Stimulated activated CD4-positive, alpha-beta T cell treated with anti-CD3 and anti-CD28 coated beads, Interleukin-4, amount 100 ng/mL, for 4 hours (primary cell): Measurements from ENCODE around the gene MUS81.
A peak's percentile ranks its signal among the peaks of the same experiment; 100 is the strongest.

ENCODE experiments used
- DNase-seq, 2 experiments: peaks; one replicate each; pipeline ENCODE4 v3.0.0-alpha.2; 2020

MUS81 gene

DNA sequence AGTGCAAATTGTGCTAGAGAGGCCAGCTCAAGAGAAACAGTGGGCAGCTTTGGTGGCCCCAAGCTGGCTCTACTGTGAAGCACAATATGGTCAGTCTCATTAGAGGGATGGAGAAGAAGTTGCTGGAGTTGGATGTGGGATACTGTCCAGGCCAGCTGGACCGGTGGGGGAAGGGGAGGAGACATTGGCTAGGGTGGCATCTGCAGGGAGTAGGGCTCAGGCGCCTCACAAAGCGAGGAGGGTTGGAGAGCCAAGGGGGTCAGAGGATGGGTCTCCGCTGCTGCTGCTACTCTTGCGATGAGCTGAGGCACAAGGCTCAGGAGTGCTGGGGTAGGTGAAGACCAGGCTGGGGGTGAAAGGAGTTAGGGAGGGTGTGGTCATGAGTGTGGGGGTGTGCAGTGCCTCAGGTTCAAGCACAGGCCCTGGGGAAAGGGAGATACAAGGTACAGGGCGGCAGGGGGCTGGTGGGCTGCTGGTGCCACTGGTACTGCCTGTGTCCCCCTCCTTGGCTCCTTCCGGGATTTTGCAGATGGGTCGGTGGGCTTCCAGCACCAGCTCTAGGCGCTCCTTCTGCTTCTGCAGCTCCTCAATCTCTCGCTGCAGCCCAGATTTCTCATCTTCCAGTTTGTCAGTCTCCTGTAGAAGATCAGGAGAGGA is 32.6 kb downstream of the MUS81 start:
- no peak for DNase-seq

DNA sequence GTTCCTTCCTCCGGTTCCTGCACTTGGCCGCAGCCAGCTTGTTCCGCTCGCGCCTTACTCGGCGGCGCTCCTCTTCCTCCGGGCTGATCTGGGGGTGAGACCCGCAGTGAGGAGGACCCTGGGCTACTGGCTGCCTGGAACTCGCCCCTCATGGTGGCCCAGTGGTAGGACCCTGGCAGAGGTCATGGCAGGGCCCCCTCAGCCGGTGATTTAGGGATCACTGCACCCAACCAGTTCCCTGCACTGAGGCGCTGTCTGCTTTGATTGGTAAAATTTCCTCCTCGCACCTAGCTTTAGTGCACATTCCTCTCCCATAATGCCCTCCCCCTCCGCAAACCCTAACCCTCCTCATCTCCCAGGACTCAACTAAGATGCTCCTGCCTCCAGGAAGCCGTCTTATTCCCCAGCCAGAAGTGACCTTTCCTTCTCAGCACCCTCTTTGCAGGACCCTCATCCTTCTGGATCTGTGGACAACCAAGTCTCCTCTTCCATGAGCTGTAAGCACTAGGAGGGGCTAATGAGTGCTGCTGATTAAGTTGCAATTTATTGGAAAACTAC is 33.9 kb downstream of the MUS81 start:
- no peak for DNase-seq

DNA sequence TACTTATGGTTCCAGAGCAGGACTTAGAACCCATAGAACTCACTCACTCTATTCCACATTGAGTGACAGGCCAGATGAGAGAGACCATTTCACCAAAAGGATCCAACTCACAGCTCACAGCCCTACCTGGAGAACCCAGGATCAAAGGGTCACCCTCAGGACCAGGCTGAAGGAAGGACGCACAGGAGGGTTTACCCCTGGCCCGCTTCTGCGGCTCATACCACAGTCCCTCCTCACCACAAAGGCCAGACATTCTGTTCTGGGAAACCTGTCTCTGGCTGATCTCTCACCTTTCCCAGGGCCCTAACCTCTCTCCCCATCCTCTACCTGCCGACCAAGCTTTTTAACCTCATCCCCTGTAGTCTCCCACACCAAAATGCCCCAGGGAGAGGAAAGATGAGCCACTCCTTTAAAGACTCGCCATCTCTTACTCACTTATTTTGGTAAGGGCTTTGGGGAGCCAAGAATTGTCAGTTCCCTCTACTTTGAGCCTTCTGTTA is 35.3 kb downstream of the MUS81 start:
- no peak for DNase-seq

DNA sequence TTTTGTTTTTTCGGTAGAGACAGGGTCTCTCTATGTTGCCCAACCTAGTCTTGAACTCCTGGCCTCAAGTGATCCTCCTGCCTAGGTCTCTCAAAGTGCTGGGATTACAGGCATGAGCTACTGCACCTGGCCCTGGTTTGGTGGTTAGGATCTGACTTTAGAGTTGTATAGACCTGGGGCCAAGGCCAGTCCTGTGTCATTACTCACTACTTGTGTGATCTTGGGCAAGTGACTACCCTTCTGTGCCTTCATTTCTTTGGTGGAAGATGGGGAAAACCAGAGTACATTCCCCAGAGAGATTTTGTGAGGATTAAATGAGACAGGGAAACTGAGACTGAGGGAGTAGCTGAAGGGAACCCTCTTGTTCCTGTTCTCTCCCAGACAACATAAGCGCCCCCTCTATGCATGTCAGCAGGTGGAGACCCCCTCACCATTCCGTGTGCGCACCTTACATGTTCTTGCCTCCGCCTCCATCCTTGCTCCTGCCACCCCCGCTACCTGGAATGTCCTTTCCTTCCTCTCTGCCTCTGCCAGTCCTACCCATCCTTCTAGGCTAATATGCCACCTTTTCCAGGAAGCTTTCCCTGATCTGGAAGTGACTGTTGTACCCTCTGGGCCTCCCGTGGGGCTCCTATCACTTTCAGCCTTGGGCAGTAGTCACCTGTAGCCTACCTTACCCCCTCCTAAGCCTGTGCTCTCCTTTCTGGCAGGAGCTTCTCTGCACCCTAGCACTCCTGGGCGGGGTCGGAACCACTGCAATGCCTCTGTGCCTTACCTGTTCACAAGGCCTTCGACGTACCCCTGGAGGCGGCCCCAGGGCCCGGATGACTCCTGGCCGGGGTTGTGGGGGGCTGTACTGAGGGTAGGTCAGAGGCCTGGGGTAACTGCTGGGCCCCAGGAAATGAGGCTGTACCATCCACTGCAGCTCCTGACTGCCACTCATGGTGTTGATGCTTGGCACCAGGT is 36.1 kb downstream of the MUS81 start:
- DNase-seq: no peak

DNA sequence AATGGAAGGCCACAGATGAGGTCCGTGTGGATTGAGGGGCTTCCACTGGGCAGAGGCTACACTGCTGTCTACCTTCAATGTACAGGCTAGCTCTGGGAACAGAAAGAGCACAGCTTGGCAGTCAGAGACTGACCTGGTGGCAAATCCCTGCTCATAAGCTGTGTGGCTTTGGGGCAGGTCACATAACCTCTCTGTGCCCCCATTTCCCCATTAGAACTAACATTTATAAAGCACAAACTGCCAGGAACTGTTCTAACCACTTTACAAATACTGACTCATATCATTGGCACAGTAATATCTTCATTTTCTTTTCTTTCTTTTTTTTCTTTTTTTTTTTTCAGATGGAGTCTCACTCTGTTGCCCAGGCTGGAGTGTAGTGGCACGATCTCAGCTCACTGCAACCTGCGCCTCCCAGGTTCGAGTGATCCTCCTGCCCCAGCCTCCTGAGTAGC is 36.8 kb downstream of the MUS81 start:
- no peak for DNase-seq

DNA sequence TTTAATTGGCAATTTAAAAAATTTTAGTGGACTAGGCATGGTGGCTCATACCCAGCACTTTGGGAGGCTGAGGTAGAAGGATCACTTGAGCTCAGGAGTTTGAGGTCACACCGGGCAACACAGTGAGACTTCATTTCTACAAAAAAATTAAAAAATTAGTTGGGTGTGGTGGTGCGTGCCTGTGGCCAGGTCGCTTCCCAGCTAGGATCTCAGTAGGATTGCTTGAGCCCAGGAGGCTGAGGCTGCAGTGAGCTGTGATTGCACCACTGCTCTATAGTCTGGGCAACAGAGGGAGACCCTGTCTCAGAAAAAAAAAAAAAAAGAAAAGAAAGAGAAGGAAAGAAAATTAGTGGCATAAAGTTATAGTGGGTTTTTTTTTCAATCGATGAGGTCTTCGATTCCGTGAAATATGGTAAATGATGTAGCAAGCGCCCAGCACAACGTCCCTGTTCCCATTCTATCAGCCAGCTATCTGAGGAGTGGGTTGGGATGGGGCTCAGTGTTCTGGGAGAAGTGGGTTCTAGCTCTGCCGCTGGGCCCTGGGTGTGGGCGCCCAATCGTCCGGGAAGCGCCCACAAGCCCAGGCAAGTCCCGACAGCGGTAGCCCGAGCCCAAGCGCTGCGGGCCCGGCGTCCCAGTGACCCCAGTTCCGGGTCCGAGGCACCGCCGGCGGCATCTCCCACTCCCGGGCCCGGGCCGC is 38.6 kb downstream of the MUS81 start:
- DNase-seq: no peak

DNA sequence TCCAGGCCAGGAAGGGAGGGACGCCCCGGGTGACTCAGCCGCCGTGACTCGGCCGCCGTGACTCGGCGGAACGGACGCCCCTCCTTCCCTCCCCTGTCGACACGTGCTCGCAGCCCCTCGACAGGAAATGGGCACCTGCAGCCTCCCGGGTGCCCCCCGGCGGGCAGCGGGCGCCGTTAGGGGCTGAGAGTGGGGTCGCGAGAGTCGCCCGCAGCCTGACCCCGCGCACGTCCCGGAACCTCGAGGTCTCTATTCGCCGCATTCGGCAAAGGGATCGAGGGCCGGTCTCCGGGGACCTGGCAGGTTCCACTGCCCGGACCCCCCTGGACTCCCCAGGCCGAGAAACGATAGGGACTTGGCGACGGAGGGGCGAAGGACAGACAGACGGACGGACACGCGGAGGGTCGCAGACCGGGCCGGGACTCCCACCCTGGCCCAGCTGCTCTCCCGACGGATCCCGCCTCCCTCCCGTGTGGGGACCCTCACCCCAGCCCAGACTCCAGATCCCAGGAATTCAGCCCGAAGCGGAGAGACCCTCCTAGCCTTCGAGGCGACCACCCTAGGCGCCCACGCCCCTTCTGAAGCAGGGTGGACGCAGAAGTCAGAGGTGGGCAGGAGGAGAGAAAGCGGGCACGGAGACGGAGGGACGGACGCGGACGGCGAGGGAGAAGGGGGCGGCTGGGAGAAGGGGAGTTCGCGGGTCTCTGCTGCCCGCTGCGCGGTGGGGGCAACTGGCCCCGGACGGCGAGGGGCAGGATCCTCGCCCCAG is 39.3 kb downstream of the MUS81 start:
- peak; percentile 80 to 82 for DNase-seq

DNA sequence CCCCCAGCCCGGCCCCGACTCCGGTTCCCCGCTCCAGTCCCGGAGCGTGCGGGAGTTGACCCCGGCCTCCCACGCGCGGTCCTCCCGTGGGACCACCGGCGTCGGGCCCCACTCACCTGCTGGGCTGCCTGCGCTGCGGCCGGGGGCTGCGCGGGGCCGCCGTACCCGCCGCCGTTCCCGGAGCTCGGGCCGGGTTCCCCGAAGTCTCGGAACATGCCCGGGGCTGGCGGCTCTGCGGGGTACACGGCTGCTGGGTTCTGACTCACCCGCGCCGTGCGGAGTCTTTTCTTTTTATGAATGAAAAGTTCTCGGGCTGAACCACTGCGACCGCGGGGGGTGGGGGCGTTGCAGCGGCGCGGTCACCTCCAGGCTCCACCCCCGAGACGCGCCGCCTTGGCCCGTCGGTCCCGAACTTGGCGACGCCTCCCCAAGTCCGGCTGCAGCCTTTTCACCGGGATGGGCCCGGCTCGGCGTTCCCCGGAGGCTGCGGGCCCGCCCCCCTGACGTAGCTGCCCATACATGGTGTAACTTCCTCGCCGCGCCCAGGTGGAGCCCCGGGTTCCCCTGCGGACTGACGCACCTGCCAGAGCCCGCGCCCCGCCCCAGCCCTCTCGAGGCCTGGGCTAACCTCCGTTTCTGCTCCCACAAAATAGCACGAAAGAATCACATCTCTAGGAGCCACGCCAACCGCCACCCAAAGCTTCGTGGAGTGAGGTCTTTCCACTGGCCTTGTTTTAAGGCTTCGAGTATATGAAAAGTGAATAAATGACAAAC is 40.1 kb downstream of the MUS81 start, which contains the start of gene FOSL1:
Gene FOSL1, minus strand, starts transcription at position 264 of the 774 bp plus-strand sequence. Its CDS starts 49 bp downstream, at position 215.
- DNase-seq: peak; percentile 94 to 97

DNA sequence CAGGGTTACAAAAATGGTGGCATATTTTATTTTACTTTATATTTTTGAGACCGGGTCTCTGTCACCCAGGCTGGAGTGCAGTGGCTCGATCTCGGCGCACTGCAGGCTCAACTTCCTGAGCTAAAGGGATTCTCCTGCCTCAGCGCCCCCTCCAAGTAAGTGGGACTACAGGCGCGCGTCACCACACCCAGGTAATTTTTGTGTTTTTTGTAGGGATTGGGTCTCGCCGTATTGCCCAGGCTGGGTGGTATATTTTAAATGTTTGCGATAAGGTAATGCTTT is 40.6 kb downstream of the MUS81 start:
- DNase-seq: no peak

DNA sequence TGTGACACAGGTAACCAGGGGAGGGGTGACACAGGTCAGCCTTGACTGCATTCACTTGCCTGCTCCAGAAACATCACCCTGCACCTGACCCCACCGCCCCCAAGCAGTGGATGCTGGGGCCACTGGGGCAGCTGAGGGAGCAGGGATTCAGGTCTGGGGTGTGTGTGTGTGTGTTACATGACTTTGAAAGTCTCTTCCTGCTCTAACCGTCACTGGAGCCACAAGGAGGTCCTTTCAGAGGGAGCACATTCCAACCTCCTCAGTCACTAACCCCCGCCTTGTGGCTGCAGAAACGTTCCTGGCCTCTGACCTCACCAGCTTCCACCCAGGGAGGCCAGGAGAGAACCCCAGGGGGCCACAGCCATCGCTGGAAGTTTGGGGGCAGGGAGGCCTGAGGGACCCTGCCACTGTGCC is 42.8 kb downstream of the MUS81 start:
- no peak for DNase-seq

DNA sequence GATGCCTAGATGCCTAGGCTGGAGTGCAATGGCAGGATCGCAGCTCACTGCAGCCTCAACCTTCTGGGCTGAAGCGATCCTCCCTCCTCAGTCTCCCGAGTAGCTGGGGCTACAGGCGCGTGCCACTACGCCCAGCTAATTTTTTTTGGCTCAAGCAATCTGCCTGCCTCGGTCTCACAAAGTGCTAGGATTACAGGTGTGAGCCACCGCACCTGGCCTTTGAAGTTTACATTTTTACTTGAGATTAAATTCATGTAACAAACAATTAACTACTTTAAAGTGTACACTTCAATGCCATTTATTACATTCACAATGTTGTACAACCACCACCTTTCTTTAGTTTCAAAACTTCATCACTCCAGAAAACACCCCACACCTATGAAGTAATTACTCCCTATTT is 43.5 kb downstream of the MUS81 start:
- no peak for DNase-seq

DNA sequence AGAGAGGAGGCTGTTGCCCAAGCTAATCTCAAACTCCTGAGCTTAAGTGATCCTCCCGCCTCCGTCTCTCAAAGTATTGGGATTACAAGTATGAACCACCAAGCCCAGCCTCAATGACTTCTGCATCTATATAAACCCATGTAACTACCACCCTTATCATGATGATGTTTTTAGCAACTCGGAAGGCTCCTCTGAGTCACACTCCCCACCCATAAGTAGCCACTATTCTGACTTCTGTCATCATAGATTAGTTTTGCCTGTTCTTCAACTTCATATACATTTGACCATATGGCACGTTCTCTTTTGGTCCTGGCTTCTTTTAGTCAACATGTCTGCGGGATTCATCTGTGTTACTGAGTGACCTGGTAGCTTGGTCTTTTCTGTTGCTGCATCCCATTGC is 46.4 kb downstream of the MUS81 start:
- DNase-seq: no peak

DNA sequence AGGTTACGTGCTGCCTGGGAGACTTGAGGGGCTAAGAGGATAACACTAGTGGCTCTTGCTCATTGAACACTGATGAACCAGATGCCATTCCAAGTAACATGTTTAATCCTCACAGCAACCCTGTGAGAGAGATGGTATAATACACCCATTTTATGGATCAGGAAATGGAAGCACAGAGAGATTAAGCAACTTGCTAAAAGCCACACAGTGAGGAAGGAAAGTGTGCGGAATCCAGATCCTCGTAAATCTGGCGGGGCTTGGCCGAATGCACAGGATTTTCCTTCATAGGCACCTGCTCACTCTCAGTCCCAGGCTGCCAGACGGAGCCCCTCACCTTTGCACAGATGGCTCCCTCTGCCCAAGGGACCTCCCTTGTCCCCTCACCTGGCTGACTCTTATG is 47.6 kb downstream of the MUS81 start:
- no peak for DNase-seq

DNA sequence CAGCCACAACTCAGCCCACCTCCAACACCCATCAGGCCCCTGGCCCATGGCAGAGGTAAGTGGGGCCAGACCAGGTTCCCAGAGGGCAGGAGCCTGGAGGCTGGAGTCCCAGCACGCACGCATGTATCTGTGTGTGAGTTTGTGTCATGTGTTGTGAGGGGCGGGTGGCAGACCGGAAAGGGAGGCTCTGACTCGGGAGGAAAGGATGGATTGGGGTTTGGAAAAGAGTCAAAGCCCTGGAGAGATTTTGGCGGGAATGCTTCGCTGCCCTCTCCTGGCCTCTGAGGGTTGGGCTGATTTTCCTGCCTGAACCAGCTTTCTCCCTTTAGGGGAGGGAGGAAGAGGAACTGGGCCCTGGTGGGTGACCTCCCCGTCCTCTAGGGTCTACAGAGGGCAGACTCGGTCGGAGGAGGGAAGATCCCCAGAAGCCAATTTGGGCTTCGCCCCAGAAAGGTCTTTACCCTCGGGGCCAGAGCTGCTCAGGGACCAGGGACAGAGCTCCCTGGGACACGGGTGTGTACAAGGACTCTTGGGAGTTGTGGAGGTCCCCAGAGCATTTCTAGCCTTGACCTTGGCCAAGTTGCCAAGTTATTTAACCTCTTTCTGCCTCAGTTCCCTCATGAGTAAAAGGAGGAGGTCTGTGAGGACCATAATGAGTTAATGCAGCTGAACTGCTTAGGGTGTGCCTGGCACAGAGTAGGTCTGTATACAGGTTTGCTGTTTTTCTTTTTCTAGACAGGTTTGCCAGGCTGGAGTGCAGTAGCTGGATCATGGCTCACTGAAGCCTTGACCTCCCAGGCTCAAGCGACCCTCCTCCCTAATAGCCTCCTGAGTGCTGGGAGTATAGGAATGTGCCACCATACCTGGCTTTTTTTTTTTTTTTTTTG is 51.7 kb downstream of the MUS81 start:
- no peak for DNase-seq

DNA sequence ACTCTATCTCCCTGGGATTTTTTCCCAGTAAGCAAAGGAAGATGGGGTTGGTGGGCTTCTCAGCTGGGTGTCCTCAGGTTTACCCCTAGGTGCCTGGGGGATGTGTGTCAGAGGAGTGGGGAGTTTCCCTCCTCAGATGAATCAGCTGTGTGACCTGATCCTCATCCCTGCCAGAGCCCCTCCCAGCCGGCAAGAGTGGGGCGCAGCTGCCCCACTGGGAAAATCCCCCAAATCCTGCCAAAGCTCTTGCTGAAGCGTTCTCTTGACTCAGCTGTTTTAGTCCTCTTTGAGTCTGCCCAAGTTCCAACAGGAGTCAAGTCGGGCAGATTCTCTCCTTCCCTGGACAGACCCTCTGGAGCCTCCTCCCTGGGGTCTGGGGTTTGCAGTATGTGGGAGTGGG is 52.6 kb downstream of the MUS81 start:
- DNase-seq: no peak

DNA sequence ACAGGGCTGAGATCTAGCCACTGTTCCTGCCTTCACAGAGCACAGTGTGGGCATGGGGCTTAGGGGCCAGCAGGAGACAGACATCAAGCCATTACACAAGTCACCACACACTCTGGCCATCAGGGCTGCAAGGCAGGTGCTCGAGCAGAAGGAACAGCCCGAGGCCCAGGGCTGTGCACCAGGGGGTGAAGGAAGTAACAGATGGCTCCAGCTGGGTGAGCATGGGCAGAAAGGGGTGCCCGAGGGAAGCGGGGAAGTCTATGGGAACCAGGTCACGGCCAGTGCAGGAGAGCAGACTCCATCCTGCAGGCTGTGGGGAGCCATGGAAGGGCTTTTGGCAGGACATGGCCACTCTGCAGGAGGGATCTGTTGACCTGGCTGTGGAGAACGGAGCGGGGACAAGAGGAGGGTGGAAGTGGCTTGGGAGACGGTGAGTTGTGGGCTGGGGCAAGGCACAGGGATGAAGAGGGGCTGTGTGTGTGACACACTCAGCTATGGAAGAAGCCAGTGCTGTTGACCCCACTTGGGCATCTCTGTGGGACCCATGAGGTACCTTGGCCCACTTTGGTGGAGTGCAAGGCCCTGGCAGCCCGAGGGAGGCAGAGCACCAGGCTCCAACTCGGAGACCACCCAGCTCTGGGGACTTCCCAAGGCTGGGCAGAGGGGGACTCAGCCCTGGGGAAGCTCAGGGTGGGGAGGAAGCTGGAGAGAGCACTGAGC is 55.0 kb downstream of the MUS81 start:
- no peak for DNase-seq

DNA sequence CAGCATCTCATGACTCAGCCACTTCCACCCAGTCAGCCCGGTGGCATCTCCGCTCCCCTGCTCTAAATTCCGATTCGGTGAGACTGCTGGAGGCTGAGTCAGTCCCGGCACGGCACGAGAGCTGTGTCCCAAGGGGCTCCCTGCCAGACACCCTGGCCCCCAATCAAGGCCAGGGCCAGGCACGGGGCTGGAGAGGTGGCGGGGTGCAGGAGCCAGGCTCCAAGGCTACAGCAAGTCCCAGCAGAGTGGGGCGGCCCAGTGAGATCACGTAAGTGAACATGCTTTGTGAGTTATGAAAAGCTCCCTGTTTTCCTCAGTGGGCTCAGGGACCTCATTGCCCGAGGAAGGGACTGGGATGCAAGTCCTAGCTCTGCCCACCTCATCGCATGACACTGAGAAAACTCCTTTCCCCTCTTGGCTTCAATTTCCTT is 55.6 kb downstream of the MUS81 start:
- DNase-seq: peak in 1 of 2 experiments; percentile 37
